ENCODE results near the gene C16orf46. TPM values are rescaled to one million over a fixed set of nuclear protein-coding genes. Genes with fewer than 3 reads are reported as not detected.

Gene C16orf46
- total and polyA plus RNA-seq, 9 of the 15 experiments (the other 6 are each of a cell fraction or from before 2014, with no cell fraction given): 0.10 to 0.98 (median 0.41) TPM; not detected in 1

DNA sequence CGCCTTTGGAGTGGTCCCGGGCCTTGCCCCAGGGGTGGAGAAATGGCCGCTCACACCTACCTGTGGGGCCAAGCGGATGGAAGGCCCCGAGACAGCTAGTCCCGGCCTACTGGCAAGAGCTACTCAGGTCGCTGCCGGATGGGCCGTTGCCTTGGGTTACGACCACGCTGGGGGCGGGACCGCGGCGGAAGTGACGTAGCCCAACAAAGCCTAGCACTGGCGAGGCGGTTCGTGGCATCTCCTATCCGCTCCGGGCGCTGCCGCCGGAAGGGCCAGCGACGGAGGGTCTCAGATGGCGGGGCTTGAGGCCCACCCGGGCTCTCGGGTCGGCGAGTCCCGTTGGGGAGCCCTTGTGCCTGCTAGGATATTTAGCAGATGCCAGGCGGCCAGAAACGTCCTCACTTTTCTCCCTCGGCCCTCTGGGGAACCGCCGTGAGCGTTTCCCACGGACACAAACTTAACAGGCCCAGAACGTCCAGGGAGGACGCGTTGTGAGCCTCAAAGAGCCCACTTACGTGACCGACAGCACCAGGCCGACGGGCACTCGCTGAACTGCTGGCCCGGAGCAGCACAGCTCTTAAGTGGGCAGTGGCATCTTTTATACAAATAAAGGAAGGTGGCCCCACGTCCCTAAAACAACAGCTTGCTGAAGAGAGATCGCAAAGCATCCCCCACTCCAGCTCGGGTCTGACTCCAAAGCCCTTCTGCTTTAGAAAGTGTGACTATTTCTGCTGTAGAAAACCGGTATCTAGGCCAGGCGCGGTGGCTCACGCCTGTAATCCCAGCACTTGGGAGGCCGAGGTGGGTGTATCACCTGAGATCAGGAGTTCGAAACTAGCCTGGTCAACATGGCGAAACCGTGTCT, at the start of gene C16orf46 (continued):
- TF ChIP-seq, protein P1, sequence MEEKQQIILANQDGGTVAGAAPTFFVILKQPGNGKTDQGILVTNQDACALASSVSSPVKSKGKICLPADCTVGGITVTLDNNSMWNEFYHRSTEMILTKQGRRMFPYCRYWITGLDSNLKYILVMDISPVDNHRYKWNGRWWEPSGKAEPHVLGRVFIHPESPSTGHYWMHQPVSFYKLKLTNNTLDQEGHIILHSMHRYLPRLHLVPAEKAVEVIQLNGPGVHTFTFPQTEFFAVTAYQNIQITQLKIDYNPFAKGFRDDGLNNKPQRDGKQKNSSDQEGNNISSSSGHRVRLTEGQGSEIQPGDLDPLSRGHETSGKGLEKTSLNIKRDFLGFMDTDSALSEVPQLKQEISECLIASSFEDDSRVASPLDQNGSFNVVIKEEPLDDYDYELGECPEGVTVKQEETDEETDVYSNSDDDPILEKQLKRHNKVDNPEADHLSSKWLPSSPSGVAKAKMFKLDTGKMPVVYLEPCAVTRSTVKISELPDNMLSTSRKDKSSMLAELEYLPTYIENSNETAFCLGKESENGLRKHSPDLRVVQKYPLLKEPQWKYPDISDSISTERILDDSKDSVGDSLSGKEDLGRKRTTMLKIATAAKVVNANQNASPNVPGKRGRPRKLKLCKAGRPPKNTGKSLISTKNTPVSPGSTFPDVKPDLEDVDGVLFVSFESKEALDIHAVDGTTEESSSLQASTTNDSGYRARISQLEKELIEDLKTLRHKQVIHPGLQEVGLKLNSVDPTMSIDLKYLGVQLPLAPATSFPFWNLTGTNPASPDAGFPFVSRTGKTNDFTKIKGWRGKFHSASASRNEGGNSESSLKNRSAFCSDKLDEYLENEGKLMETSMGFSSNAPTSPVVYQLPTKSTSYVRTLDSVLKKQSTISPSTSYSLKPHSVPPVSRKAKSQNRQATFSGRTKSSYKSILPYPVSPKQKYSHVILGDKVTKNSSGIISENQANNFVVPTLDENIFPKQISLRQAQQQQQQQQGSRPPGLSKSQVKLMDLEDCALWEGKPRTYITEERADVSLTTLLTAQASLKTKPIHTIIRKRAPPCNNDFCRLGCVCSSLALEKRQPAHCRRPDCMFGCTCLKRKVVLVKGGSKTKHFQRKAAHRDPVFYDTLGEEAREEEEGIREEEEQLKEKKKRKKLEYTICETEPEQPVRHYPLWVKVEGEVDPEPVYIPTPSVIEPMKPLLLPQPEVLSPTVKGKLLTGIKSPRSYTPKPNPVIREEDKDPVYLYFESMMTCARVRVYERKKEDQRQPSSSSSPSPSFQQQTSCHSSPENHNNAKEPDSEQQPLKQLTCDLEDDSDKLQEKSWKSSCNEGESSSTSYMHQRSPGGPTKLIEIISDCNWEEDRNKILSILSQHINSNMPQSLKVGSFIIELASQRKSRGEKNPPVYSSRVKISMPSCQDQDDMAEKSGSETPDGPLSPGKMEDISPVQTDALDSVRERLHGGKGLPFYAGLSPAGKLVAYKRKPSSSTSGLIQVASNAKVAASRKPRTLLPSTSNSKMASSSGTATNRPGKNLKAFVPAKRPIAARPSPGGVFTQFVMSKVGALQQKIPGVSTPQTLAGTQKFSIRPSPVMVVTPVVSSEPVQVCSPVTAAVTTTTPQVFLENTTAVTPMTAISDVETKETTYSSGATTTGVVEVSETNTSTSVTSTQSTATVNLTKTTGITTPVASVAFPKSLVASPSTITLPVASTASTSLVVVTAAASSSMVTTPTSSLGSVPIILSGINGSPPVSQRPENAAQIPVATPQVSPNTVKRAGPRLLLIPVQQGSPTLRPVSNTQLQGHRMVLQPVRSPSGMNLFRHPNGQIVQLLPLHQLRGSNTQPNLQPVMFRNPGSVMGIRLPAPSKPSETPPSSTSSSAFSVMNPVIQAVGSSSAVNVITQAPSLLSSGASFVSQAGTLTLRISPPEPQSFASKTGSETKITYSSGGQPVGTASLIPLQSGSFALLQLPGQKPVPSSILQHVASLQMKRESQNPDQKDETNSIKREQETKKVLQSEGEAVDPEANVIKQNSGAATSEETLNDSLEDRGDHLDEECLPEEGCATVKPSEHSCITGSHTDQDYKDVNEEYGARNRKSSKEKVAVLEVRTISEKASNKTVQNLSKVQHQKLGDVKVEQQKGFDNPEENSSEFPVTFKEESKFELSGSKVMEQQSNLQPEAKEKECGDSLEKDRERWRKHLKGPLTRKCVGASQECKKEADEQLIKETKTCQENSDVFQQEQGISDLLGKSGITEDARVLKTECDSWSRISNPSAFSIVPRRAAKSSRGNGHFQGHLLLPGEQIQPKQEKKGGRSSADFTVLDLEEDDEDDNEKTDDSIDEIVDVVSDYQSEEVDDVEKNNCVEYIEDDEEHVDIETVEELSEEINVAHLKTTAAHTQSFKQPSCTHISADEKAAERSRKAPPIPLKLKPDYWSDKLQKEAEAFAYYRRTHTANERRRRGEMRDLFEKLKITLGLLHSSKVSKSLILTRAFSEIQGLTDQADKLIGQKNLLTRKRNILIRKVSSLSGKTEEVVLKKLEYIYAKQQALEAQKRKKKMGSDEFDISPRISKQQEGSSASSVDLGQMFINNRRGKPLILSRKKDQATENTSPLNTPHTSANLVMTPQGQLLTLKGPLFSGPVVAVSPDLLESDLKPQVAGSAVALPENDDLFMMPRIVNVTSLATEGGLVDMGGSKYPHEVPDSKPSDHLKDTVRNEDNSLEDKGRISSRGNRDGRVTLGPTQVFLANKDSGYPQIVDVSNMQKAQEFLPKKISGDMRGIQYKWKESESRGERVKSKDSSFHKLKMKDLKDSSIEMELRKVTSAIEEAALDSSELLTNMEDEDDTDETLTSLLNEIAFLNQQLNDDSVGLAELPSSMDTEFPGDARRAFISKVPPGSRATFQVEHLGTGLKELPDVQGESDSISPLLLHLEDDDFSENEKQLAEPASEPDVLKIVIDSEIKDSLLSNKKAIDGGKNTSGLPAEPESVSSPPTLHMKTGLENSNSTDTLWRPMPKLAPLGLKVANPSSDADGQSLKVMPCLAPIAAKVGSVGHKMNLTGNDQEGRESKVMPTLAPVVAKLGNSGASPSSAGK (IDR thresholded peaks at IDR 0.05): peak; percentile 14; the same call in 1 of the 2 replicates
- TF ChIP-seq NCOA2 (IDR thresholded peaks at IDR 0.05; ENCODE audit: partially characterized antibody in 2 of 2): no peak
- 0 out of 2 replicates have a peak, but pooled peaks have one; percentile 41 for TF ChIP-seq FOXK1 (CRISPR knock-in tag; IDR thresholded peaks at IDR 0.05; ENCODE audit: borderline replicate concordance)
- TF ChIP-seq DMBX1 (CRISPR knock-in tag; IDR thresholded peaks at IDR 0.05; ENCODE audit: borderline replicate concordance): peak; percentile 55; the same call in 1 of the 2 replicates
- peak; percentile 17 for TF ChIP-seq CCNT2 (IDR thresholded peaks at IDR 0.05; ENCODE audit: borderline replicate concordance, extremely low read depth, insufficient read length, low read depth, low read length)
- peak; percentile 66; the same call in 1 of the 2 replicates for TF ChIP-seq ZBTB17 (CRISPR knock-in tag; IDR thresholded peaks at IDR 0.05)
- TF ChIP-seq, protein P2, sequence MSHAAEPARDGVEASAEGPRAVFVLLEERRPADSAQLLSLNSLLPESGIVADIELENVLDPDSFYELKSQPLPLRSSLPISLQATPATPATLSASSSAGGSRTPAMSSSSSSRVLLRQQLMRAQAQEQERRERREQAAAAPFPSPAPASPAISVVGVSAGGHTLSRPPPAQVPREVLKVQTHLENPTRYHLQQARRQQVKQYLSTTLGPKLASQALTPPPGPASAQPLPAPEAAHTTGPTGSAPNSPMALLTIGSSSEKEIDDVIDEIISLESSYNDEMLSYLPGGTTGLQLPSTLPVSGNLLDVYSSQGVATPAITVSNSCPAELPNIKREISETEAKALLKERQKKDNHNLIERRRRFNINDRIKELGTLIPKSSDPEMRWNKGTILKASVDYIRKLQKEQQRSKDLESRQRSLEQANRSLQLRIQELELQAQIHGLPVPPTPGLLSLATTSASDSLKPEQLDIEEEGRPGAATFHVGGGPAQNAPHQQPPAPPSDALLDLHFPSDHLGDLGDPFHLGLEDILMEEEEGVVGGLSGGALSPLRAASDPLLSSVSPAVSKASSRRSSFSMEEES (CRISPR knock-in tag; IDR thresholded peaks at IDR 0.05): no peak
- TF ChIP-seq ETV5 (CRISPR knock-in tag; IDR thresholded peaks at IDR 0.05; ENCODE audit: low read depth): peak; percentile 87; the same call in 1 of the 2 replicates
- TF ChIP-seq, protein P3, sequence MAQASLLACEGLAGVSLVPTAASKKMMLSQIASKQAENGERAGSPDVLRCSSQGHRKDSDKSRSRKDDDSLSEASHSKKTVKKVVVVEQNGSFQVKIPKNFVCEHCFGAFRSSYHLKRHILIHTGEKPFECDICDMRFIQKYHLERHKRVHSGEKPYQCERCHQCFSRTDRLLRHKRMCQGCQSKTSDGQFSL (CRISPR knock-in tag; IDR thresholded peaks at IDR 0.05): peak; percentile 77
- TF ChIP-seq, protein P3 (tag; IDR thresholded peaks at IDR 0.05): no peak
- no peak for TF ChIP-seq CC2D1A (IDR thresholded peaks at IDR 0.05)
- no peak for TF ChIP-seq ZZZ3 (IDR thresholded peaks at IDR 0.05)
